GDM1 (cell line): ENCODE measurements around the gene HECTD1.

Experiments
- DNase-seq: peaks from one replicate; lab custom pipeline; 2025; lab: John Stamatoyannopoulos, UW

The HECTD1 gene

DNA sequence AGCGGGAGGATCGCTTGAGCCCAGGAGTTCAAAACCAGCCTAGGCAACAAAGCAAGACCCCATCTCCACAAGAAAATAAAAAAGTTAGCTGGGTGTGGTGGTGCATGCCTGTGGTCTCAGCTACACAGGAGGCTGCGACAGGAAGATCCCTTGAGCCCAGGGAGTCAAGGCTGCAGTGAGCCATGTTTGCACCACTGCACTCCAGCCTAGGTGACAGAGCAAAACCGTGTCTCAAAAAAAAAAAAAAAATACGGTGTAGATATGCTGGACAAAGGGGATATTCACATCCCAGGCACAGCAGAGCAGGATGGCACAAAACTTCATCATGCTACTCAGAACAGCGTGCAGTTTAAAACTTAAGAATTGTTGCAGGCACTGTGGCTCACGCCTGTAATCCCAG, 156.6 kb downstream of the HECTD1 start:
- no peak for DNase-seq
